ENCODE data around the gene COL11A2.

COL11A2 gene

DNA sequence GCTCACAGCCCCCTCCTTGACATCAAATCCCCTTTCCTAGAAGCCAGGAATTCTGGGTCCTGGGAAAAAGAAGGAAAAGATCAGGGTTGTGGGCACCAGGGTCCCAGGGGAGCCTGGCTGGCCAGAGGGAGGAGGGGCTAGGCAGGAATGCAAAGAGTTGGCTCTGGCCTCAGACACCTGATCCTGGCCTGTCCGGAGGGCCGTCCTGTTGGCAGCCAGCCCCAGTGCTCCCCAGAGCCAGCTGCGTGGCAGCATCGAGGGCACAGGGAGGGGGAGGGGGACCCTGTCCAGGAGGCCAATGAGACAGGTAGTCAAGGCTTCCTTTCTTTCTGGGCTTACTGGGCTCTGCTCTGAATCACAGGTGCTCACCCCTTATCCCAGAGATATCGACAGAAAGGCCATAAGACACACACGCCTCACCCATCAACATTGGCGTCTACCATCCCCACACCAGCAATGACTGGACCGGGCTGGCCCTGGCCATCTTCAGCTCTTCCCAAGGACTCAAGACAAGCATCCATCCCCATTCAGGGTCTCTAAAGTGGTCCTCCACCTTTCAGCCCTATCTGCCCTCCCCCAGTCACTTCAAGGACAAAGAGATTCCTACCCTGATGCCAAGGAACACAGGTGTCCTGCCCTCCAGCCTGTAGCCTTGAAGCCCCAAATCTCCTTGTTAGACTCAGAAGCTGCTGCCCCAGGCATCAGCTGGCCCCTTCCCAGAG is 723 bp downstream of the COL11A2 start:
- DNase-seq = no peak

DNA sequence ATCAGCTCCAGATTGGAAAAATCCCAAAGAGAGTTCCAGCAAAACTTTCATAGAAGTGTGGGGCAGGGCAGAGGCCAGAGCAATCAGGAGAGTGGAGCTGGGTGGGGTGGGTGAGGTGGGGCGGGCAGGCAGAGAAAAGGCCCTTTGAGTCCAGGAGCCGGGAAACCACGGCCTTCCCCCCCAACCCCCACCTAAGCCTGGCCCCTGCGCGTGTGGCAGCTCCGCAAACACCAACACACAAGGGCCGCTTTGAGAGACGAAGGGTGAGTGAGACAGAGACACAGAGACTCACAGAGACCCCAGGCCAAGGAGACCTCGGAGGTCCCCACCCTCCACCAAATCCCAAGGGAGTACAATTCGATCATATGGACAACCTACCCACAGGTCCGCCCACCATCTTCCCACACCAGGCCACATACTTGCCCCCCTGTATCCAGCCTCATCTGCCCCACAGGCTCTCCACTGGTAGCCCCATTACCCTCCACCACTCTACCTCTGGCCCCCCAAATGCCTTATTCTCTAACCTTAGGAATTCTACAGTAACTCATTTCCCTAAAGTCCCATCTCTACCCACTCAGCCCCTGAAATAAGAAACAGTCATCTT is 1.7 kb downstream of the COL11A2 start:
- DNase-seq = no peak

DNA sequence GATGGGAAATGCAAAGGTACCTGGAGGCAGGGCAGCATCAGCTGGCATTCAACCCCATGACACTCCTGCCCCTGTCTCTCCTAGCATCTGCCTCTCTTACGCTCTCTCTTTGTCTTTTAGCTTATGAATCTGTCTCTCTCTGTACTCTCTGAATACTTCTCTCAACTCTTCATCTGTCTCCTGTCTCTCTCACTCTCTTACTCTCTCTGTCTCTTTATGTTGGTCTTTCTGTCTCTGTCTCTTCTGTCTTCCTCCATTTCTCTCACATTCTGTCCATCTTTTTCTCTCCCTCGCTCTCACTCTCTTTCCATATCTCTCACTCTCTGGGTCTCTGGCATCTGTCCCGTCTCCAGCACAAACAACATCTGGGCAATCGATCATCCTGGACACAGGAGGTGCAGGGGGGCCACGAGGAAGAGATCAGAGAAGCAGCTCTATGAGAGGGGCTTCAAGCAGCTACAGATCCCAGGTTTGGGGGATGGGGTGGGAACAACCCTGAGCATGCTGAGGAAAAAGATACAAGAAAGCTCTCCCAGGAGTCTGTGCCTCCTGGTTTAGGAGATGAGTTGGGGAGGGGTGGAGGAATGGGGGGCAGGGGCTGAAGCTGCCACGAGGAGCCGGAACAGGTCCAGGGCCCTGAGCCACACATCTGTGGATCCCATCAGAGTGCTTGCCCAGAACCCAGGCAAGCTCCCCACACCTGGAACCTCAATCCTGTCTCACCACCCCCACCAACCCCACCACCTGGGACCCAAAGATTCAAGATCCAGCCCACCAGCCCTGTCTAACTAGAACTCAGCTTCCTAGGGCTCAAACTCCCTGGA is 2.4 kb downstream of the COL11A2 start:
- DNase-seq = no peak

DNA sequence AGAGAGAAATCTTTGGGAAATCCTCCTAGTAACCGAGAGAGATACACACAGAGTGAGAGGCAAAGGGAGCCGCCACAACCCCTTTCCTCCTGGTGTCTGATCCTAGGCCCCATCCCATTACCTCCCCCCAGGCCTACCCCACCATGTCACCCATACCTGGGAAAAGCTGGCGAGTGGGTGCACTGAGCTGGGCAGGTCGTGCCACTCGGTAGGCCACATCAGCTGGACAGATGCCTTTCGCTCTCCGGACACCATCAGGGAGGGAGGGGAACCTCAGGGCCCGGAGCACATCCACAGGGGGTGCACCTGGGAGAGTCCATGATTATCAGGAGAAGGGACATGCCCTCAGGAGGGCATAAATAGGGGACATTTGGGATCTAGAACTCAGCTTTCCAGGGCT is 3.1 kb downstream of the COL11A2 start:
- no peak for DNase-seq

DNA sequence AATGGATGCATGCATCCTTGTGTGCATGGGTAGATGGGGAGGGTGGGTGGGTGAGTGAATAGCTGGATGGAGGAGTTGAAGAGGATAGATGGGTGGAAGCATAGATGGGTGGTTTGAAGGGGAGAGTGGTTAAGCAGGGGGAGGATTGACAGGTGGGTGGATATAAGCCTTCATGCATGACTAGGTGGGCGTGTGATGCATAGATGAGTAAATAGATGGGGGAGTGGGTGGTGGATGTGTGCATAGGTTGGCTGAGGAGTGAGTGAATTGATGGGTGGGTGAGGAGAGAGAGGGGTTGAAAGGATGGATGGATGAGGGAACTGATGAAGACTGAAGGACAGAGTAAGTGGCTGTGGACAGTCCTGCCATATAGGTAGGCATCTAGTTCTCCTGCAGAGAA is 4.5 kb downstream of the COL11A2 start:
- DNase-seq = no peak

DNA sequence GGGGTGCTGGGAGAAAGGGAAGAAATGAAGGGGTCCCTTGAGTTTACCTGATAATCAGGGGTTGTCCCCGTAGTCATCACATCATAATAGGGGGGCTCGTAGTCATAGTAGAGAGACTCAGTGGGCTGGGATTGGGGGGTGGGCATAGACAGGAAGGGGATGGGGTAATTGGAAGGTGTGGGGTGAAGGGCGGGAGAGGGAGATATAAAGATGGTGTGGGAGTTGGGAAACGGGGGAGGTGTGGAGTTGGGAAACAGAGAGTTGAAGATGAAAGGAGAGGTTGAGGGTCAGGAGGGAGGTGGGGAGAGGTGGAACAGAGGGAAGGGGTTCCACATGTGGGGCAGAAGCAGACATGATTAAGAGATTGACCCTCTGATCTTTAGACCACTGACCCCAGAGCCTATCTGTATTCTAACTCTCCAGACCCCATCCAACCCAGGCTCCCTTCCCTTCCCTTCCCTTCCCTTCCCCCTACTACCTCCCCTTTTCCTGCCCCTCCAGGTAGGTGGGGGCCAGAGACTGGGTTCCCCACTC is 6.5 kb downstream of the COL11A2 start:
- DNase-seq = no peak

DNA sequence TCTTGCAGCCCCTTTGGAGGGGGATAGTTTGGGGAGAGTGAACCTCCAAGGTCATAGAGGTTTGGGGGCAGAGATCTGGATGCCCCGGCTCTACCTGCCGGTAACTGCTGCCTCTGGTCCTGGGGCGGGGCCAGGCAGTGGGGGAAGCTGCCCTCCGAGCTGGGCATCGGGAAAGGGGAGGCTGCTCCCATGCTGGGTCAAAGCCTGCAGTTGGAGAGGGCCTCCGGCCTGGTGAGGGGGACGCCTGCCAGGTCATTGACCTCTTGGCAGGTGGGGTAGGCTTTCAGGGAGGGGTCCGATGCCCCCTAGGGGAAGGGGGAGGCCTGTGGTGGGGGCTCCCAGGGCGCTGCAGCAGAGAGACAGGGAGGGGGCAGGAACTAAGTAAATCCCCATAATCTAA is 7.1 kb downstream of the COL11A2 start:
- DNase-seq = no peak

DNA sequence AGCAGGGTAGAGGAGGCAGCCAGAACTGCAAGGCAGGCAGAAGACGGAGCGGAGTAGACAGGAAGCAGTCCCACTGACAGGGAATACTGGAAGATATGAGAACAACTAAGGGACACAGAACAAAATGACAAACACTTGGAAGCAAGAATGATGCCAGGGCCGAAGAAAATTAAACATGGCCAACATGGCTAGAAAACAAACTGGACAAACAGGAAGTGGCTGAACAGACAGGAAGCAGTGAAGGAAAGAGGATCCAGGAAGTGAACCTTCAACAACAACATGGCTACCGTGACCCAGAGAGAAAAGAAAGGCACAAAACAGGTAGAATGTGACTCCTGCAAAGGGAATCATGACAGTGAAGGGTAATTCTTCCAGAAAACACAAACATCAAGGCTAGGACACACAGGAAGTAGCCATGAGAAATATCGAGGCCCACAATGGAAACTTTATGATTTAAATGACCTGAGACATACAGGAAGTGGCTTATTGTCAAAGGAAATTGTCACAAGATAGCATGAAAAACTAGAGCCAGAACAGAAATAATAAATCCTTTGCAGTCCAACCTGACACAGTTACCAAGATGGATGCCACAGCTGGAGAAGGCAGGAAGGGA is 9.1 kb downstream of the COL11A2 start:
- peak in 1 of 2 donors; percentile 33 for DNase-seq

DNA sequence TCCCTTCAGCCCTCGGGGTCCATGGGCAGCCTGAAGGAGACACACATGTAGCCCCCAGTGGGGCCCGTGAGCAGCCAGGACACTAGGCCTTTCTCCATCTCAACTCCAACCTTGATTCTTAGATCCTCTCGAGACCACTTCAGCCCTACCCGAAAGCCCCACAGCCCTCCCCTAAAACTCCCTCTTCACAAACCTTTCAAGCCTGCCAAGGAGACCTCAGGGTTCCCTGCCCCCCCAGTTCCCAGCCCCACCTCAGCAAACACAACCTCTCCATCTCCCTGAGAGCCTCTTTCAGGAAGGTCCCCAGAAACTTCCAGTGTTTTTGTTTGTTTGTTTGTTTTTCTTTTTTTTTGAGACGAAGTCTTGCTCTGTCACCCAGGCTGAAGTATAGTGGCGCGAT is 11.1 kb downstream of the COL11A2 start:
- DNase-seq = no peak

DNA sequence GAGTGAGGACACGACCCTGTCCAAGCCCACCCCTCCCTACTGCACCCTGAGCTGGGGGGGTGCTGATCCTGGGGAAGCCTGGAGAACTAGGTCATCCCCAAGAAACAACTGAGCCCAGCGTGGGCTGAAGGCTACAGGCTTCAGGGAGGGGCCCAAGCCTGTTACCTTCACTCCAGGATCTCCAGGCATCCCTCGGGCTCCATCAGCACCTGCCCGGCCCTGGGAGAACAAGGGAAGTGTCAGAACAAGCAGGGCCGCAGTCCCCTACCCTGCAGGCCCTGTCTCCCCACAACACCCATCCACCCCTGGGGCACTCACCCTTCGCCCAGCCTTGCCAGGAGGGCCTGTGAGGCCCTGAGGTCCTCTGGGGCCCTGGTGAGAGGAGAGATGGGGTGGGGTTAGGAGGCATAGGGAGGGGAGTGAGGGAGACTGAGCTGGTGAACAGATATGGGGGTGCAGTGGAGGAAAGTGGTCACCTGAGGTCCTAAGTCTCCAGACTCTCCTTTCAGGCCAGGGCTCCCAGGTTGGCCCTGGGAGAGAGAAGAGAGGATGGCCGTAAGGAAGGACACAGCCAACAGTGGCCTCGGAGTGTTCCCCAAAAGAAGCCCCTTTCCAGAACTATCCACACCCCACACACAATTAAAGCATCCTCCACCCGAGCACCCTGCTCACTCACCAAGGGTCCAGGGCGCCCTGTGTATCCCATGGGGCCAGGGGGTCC is 13.4 kb downstream of the COL11A2 start:
- DNase-seq = no peak

DNA sequence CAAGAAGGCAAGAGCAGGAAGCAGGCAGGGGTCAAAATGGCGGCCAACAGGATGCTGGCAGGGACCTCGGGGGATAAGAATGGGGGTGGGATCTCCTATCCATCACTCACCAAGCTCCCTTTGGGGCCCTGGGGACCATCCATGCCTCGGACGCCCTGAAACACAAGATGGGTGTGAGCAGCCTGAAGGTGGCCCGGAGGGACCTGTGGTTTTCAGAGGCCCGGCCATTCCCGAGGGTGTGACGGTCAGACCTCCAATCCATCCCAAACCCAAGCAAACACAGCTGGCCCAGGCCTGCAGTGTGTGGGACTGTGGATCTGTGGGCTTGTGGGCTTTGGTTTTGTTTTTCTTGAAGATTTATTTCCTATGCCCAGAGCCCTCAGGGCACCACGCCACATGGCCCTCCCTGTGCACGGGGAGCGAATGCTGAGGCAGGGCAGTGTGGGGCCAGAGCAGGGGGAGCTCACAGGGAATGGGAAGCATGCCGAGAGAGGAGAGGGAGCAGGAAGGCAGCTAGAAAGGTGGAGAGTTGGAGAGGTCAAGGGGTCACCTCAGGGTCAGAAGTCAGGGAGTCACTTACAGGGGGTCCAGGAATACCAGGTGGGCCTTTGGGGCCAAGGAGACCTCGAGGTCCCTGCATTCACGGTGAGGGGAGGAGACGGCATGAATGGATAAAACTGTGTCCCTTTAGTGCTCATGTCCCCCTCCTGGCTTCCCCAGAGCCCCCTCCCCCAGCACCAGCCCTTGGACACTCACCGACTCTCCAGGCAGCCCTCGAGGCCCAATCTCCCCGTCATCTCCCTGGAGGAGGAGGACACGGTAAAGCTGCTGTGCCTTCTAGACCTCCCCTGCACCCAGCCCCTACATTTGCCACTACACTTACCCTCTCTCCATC is 14.5 kb downstream of the COL11A2 start:
- DNase-seq = no peak

DNA sequence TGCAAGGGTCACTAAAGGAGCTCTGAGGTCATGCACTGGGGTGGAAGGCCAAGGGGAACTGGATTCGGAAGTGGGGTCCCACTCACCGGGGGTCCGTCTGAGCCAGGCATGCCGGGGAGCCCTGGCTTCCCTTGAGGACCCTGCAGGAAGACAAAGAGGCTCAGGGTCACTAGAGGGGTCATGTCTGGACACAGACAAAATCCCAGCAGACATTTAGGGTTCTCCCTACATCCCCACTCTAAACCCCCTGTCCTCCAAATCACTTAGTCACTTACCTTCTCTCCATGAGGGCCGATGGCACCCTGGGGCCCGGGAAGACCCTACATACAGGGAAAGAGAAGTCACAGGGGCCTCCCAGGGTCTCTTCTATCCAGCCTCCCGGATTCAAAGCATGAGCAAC is 15.4 kb downstream of the COL11A2 start:
- no peak for DNase-seq

DNA sequence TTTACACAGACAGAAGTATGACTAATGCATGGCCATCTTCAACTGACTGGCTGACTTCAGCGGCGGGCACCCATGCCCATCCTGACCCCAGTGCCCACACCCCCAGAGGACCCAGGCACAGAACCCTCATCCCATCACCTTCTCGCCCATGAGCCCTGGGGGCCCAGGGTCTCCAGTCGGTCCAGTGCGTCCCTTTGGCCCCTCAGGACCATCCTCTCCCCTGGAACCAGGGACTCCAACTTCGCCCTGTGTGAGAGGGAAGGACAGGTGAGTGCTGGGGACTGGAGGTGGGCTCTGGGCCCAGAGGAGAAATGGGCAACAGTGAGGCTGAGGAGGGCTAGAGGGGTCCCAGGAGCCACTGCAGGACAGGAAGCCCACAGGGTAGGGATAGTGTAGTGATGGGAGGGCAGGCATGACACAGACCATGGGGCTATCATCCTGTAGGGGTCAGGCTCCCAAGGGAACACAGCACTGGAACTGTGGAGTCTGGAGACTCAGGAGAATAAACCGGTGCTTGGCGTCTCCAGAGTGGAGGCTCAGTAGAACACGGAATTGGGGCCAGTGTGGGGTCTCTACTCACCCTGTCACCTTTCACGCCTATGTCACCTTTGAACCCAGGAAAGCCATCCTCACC is 16.7 kb downstream of the COL11A2 start:
- no peak for DNase-seq

DNA sequence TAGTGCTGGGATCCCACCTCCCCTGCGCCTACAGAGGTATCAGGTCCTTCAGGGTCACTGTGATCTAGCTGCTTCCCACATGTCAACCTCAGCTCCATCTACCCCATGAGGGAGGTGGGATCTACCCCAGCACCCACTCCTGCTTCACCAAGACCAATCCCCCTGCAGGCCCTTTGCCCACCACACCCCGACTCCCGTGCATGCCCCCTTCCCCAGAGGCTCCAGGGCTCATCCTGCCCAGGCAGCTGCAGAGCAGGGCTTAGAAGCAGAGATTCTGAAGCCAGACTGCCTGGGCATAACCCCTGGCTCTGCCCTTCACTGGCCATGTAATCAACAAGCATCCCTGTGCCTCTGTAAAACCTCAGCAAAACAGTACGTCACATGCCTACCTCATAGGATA is 17.5 kb downstream of the COL11A2 start:
- no peak for DNase-seq

DNA sequence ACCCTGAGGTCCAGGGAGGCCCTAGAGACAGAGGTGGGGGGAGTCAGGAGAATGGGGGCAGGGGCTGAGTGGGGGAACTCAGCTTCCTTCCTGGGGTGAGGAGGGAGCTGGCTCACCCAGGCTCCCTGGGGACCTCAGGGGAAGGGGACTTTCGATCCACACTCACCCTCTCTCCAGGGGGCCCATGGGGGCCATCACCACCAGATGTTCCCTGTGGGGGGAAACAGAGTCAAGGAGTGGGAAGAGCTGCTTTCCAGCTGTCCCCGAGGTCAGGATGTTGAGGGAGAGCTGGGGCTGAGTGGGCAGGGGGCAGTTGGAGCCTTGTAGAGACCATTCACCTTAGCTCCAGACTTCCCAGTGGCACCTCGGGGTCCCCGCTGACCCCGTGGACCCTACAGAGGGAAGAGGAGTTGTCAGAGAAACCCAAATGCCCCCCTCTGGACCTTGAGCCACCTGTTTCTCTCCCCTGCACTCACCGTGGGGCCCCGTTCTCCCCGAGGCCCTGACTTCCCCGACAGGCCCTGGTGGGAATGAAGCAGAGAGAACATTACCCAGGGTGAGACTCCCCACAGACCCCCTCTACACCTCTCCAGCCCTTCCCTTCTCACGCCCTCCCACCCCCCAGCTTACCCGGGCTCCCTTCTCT is 18.6 kb downstream of the COL11A2 start:
- no peak for DNase-seq

DNA sequence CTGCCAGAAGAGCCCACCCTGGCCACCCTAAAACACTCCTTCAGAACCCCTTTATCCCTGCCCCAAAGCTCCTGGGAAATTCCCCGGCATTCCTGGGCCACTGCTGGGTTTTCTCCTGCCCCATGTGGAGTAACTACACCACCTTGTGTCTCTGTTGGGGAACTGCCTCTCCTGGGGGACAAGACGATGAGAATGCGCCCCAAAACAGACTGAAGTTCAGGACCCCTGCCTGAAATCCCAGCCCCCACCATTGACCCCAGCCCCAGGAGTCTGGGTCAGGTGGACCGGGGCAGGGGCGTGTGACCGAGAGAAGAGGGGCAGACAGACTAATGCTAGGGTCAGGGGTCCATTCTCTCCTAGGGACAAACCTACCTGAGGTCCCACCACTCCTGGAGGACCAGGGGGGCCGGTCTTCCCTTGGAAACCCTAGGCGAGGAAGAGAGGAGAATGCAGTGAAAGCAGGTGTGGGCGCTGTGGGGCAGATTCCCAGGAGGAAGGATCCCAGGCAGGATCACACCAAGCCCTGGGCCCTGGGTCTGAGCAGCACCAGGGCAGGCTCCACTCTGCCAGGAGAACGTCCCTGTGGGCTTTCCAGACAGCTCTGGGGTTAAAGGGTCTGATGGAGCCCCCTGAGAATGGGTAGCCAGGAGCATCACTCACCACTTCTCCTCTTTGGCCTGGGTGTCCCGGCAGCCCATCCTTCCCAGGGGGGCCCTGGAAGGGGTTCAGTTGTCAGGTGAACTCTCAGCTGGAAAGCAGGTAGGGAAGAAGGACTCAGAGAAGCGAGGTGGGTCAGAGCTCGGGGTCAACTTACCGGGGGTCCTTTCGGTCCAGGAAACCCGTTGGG is 19.4 kb downstream of the COL11A2 start:
- no peak for DNase-seq

DNA sequence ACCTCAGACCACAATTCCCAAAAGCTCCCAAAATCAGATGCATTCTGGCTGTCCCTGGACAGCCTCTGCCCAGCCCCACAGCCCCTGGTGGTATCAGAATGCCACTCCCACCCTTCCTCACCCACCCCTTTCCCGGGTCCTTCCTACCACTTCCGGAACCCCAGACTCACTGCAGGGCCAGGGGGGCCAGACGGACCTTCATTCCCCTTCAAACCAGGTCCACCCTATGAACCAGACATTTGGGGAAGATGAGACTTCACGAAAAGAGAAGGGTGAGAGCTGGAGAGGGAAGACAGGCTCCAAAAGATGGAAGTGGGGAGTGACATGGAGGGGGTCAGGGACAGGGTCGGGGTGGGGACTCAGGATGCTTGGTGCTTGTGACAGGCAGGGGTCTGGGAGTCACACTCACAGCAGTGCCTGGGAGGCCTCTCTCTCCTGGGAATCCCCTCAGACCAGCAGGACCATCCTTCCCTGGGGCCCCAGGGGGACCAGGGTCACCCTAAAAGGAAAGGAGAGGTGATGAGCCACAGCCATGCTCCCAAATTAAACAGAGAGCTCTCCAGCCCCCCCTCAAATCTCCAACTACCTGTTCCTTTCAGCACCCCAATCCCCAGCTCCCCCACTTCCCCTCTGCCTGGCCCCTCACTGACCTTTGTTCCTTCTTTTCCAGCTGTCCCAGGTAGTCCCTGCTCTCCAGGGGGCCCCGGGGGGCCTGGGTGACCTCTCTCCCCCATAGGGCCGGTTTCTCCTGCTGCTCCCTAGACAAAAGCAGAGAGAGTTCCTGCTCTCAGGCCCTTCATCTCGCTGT is 20.2 kb downstream of the COL11A2 start:
- no peak for DNase-seq

DNA sequence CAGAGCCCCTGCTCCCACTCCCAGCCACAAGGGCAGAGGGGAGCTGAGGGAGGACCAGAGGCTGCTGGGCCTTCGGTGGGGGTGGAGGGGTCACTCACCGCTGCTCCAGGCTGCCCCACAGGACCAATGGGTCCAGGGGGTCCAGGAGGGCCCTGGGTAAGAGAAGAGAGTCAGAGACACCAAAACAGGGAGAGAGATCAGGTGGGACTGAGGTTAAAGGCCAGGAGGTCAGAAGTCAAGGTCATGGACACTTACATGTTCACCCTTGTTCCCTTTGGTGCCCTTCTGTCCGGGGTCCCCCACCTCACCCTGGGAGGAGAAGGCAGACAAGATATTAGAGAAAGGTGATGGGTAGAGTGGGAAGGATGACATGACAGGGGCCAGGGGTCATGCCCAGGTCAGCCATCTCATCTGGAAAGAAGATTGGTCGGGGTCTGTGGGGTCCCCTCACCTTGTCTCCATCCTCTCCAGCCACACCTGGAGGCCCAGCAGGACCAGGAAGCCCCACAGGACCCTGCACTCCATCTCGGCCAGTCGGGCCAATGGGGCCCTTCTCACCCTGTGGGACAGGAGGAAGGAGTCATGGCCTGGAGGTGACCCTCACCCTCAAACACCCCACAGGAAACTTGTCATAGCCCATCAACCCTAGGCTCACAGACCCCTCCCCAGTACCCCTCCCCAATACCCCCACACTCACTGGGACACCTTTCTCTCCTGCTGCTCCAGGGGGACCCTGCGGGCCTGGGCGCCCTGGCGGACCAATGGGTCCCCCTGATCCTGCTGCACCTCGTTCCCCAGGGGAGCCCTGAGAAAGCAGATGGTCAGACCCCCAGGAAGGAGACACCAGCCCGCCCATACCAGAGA is 21.0 kb downstream of the COL11A2 start:
- DNase-seq = no peak
